ENCODE measurements around the gene PTPN2. TPM values are rescaled to one million over a fixed set of nuclear protein-coding genes. Genes with fewer than 3 reads are reported as not detected.
"Not testable (repeated sequence)": the region's sequence is repeated elsewhere in the genome, so short reads cannot be mapped to it uniquely, and the experiment has no call there.

PTPN2 gene
- total RNA-seq, 1 donor from 2014 or later = 21.3 TPM

GRCh38 chr18:12821408-12821807 is 62.6 kb downstream of the PTPN2 start:
- DNase-seq = no peak

- no peak for DNase-seq
Observed at GRCh38 chr18:12820506-12820905, 63.5 kb downstream of the PTPN2 start.

- DNase-seq = no peak
Observed at GRCh38 chr18:12819841-12820240, 64.2 kb downstream of the PTPN2 start.

GRCh38 chr18:12819322-12819721 is 64.7 kb downstream of the PTPN2 start:
- no peak for DNase-seq

GRCh38 chr18:12818243-12818642 is 65.8 kb downstream of the PTPN2 start:
- no peak for DNase-seq

DNA sequence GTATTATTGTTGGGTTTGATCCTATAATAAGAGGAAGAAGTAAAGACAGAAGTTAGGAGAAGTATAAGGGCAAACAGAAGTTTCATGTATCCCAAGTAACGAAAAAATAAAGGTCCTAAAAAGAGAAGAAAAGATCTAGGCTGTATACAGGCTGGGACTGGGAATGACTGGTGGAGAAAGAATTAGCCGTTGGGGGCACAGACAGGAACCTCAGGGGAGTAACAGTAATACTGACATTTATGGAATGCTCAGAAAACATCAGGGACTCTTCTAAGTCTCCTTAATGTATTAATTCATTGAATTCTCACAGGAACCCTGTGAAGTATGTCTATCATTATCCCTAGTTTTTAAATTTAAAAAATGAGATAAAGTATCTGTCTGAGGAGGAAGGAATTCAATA is 67.6 kb downstream of the PTPN2 start:
- DNase-seq = no peak

DNA sequence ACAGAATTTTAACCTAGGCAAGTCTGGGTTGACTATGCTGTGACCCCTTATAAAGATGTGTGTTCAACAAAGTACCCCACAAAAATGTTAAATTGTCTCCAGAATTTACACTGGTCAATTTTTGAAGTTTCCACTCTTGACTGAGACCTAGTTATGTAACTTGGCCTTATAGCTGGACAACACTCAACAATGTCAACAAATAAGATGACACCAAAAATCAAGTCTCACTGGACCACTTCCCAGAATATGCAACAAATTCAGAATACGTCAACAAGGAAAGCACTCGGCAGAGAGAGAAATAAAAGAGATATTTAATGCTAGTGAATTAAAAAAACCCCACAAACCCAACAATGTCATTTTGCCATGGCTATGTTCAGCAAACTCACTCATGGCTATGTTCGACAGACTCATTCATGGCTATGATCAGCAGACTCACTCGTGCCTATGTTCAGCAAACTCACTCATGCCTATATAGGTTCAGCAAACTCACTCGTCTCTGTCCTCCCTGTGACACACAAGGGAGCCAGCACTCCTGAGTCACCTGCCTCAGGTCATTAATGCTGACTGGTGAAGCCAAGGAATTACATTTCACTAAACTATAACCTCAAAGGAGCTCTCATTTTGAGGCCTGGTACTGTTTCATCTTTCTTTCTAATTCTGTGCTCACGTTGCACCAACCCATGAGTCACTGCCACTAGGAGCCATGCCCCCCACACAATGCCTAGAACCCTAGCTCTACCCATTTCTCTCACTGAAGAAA is 72.7 kb downstream of the PTPN2 start:
- DNase-seq = no peak

DNA sequence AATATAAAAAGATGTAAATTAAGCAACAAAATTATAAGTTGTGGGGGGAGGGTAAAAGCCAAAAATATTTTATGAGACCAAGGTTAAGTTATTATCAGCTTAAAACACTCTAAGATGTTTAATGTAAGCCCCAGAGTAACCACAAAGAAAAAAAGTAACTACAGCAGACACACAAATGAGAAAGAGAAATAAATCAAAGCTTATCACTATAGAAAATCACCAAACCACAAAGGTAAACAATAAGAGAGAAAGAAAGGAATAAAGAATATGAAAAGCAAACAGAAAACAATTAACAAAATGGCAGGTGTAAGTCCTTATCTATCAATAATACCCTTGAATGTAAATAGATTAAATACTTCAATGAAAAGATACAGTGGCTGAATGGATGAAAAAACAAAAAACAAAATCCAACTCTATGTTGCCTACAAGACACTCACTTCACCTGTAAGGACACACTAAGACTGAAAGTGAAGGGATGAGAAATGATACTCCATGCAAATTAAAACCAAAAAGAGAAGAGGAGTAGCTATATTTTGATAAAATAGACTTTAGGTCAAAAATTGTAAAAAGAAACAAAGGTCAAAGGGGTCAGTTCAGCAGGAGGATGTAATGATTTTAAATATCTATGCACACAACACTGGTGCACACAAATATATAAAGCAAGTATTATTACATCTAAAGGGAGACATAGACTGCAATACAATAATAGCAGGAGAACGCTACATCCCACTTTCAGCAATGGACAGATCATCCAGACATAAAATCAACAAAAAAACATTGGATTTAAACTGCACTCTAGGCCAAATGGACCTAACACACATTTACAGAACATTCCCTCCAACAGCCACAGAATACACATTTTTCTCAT is 80.7 kb downstream of the PTPN2 start:
- no peak for DNase-seq

DNA sequence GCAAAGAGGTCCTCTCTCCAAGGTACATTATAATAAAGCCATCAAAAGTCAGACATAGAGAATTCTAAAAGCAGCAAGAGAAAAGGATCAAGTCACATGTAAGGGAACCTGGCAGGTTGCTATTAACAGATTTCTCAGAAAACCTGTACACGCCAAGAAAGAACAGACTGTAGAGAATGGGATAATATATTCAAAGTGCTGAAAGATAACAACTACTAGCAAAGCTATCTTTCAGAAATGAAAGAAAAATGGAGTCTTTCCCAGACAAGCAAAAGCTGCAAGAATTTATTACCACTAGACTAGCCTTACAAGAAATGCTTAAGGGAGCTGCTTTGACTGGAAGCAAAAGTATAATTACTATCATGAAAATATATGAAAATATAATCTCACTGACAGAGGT is 81.5 kb downstream of the PTPN2 start:
- no peak for DNase-seq

DNA sequence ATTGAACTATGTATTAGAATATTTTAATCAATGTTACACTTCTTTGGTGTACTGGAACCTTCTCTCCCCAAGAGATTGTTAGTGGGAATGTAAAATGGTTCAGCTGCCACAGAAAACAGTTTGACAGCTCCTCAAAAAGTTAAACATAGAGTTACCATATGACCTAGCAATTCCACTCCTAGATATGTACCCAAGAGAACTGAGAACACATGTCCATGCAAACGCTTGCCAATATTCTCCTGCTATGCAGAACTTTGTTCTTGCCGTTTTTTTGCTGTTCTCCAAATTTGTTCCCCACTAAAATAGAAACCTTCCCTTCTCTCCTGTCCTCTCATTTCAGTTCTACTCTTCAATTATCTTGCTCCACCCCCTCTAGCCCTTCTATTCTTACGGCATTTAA is 87.6 kb downstream of the PTPN2 start:
- DNase-seq = no peak

- no peak for DNase-seq
Observed at GRCh38 chr18:12791610-12792009, 92.4 kb downstream of the PTPN2 start.

- no peak for DNase-seq
Observed at GRCh38 chr18:12786669-12787068, 97.4 kb downstream of the PTPN2 start.

DNA sequence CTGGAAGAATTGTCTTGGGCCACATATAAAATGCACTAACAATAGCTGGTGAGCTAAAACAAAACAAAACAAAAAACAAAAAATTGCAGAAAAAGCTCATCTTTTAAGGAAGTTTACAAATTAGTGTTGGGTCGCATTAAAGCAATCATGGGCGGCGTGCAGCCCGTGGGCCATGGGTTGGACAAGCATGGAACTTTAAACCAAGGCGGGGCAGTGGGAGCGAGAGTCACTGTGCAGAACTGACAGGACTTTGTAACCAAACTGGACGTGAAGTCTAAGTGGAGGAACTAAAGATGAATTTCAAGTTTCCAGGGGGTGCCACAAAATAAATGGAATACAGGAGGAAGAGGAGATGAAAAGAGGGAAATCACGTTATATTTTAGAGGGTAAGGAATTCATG is 100.5 kb downstream of the PTPN2 start:
- DNase-seq = no peak

DNA sequence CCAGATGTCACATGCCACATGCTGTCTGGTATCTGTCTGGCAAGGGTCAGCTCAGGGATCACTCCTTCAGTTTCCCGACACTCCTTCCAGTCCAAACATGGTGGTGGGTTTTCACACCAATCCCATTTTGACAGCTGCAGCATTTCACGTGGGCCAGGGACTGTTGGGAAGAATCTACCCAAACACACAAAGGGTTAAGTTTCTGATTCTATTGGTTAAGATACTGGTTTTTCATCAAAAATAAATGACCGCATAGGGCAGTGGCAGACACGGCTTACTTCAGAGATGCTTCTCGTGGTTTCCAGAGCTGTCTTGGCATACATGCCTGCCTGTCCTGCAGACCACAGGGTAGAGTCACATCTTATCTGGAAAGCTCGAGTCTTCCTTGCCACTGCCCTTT is 101.5 kb downstream of the PTPN2 start:
- DNase-seq = no peak

DNA sequence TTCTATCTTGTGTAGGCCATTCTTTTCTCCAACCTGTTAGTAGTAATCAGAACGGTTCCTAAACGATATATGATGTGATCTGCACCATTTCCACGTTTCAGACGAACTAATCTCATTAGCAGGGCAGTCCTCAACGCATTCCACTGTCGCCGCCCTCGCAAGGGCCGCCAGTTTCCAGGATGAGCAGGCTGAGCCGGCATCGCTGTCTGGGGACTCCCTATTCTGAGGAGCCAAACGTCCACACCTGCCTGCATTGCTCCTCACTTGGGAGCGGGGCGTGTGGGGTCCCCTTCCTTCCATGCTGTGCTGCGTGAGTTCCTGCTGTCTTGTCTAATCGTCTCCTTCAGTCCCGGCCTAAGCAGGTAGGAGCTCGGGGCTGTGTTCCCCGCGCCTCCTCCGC is 104.6 kb downstream of the PTPN2 start:
- no peak for DNase-seq

- no peak for DNase-seq
Observed at GRCh38 chr18:12779043-12779442, 105.0 kb downstream of the PTPN2 start.

- no peak for DNase-seq
Observed at GRCh38 chr18:12777500-12777944, 106.5 kb downstream of the PTPN2 start.

- DNase-seq = no peak
Observed at GRCh38 chr18:12776821-12777471, 107.1 kb downstream of the PTPN2 start.

GRCh38 chr18:12776415-12776814 is 107.6 kb downstream of the PTPN2 start:
- not testable (repeated sequence) for DNase-seq

DNA sequence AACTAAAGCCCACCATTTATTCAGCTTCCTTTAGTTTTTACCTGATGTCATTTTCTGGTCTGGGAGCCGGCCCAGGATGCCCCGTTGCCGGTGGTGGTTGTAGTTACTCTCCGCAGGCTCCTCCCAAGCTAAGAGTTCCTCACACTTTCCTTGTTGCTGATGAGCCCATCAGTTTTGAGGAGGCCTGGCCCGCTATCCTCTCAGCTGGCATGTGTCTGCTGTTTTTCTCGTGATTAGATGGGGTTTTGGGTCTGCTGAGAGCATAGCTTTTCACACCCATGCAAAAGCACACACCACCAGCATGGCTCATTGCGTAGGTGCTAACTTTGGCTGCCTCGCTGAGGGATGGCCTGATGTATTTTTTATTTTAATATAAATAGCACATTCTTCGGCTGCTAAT is 109.1 kb downstream of the PTPN2 start:
- no peak for DNase-seq

DNA sequence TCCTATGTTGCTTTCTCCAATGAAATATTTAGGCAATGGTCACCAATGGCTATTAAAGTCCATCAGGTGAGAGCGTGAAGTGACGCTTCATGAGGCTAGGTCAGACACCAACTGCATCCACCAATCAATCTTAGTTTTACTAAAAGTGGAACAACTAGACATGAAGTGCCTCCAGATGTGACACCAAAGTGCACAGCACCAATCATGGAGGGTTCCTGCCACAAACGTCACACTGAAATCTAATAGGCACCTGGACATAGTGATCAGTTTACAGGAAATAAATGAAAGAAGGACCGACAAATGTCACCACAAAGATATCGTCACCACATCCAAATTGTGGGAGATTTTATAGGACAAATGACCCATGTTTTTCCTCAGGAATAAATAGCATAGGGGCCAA is 110.7 kb downstream of the PTPN2 start:
- no peak for DNase-seq

- no peak for DNase-seq
Observed at GRCh38 chr18:12772111-12772510, 111.9 kb downstream of the PTPN2 start.

GRCh38 chr18:12770469-12771219 is 113.4 kb downstream of the PTPN2 start:
- no peak for DNase-seq
